HG03521 (cell line): ENCODE measurements around the gene DMPK.
A peak's percentile ranks its signal among the peaks of the same experiment; 100 is the strongest.

Source experiments
- ATAC-seq: cut with Tn5 transposase; IDR thresholded peaks from one replicate; pipeline ENCODE4 v1.9.1; 2021; ENCODE audit warnings: mild to moderate bottlenecking, moderate library complexity; ENCODE audit not compliant: unreplicated experiment

Gene DMPK

GRCh38 chr19:45770192-45771101, 11.8 kb downstream of the DMPK start:
- ATAC-seq, result peak; percentile 42

DNA sequence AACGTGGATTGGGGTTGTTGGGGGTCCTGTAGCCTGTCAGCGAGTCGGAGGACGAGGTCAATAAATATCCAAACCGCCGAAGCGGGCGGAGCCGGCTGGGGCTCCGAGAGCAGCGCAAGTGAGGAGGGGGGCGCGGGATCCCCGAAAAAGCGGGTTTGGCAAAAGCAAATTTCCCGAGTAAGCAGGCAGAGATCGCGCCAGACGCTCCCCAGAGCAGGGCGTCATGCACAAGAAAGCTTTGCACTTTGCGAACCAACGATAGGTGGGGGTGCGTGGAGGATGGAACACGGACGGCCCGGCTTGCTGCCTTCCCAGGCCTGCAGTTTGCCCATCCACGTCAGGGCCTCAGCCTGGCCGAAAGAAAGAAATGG, 12.5 kb downstream of the DMPK start:
- no peak for ATAC-seq

GRCh38 chr19:45768984-45769782, 13.1 kb downstream of the DMPK start, which contains the start of gene SIX5:
TSS of gene SIX5 (minus strand) at chr19:45769252. CDS start at chr19:45768844, 408 bp downstream.
- ATAC-seq, result peak; percentile 66

DNA sequence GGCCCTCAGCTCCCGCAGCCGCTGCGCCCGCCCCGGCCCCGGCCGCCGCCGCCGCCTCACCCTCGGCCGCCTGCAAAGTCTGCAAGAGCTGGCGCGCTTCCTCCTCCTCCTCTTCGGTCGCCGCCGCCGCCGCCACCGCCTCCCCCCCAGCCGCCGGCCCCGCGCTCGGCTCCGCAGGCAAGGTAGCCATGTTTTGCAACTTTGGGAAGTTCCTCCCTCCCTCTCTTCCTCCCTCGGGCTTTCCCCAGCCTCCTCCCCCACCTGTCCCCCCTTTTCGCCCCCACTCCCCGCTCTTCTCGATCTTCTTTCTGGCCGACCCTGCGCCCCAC, 13.7 kb downstream of the DMPK start:
- no peak for ATAC-seq

GRCh38 chr19:45767881-45768654, 14.2 kb downstream of the DMPK start:
- ATAC-seq, result no peak

DNA sequence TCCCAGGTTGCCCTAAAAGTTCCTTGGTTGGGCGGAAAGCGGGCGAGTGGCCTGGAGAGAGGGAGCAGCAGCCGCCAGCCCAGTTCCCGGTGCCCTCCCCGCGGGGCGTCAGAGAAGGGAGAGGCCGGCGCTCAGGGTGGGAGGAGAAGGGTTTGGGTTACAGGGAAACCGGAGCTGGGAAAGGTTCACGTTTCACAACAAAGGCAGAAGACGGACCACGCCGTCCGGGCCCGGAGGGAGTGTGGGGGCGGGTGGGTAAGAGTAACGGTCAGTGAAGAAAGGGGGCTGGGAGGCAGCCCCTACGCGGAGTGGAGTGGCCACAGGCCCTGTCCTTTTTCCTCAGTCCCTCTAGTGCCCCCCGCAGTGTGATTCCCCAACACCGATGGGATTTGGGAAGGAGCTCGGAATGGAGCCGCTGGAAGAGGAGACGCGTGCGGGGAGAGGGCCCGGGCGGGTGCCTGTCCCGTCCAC, 14.8 kb downstream of the DMPK start:
- ATAC-seq, result no peak

DNA sequence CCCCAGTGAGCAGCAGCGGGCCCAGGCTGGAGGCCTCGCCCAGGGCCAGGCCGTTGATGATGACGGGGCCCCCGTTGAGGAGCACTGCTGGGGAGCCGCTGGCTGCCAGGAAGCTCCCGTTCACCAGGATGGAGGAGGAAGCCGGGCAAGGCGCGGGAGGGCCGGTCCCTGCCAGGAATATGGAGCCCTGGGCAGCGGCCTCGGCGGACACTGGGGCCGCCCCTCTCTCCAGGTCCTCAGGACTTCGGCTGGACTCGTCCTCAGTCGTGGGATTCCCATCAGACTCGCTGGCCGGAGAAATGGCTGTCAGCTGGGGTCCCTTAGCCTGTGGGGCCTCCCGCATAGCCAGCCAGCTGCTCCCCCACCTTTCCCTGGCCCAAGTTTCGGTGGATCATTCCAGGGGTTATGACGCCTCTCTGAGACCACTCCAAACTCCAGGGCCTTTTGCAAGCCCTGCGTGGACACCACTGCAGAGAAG, 15.4 kb downstream of the DMPK start:
- no peak for ATAC-seq

GRCh38 chr19:45766296-45766868, 15.9 kb downstream of the DMPK start:
- no peak for ATAC-seq

GRCh38 chr19:45765702-45766295, 16.5 kb downstream of the DMPK start:
- no peak for ATAC-seq

DNA sequence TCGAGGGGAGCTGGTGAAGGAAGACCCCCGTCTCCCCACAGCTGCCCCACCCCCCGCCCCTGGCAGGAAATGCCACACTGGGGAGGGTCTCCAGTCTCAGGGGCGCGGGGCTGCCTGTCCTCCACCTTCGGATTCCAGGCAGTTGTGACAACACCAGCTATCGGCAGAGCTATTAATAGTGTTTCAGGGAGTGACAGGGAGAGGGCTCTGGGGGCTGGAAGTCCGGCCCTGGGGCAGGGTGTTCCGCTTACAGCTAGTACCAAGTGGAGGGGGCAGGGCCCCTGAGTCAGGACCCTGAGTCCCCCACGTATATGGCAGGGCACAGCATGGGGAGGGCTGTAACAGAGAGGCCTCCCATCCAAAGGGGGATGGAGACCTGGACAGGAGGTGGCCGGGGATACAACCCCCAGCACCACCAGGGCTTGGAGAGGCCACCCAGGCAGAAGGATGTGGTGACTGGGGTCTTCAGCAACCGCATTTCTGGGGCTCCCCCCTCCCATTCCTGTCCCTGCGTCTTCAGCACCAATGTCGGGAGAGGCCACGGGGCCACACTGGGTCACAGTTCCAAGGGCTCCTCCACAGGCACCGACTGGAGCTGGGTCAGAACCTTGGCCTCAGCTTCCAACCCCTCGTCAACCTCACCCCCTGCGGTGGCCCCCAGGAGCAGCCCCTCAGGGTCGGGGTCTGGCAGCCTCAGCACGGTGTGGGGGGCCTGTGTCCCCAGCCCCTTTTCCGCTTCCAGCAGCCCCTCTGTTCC, 17.2 kb downstream of the DMPK start:
- no peak for ATAC-seq

- ATAC-seq, result no peak
Measured at GRCh38 chr19:45764475-45764874, 17.8 kb downstream of the DMPK start.

GRCh38 chr19:45763691-45764294, 18.5 kb downstream of the DMPK start:
- no peak for ATAC-seq

DNA sequence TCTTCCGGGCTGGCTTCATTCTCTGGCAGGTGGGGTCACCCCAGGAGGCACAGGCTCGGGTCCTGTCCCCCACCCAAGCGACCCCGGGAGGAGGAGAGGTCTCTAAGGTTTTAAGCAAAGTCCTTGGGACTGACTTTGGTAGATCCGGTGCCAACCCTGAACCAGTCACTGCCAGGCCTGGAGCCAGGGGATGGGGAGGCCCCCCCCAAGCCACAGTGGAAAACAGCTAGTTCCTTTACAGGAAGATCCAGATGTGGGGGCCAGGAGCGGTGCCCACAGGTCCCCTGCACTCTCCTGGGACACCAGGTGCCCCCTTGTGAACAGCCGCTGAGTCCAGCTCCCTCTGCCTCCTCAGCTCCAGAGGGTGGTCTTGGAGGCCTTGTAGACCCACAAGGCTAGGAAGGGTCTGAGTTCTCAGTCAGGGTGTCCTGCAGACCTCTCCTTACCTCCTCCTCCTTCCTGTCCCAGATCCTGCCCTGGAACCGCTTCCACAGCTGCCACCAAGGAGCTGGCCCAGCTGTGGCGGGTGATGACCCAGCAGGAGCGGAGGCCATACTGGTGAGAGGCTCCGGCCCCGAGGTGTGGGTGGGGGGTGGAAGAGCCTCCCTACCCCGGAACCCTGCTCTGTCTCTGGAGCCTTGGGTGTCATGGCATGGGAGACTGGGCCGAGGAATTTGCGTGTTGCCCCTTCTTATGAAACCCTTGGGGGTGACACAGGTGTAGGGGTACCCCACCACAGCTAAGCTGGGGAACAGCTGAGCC, 19.2 kb downstream of the DMPK start:
- no peak for ATAC-seq

DNA sequence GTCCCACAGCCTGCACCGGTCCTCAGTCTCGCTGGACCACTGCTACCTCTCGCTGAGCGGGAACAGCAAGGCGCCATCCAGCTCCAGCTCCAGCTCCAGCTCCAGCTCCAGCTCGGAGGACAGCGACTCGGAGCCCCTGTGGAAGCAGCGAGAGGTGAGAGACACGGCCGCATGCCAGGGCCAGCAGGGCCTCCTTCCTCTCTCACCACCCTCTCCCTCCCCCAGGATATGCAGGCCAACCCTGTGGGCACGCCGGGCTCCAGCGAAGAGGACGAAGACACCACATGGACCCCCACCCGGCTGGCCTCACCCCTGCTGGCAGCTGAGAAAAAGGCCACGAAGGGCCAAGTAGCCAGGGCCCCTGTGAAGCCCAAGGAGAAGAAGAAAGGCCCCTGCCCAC, 20.6 kb downstream of the DMPK start:
- no peak for ATAC-seq

DNA sequence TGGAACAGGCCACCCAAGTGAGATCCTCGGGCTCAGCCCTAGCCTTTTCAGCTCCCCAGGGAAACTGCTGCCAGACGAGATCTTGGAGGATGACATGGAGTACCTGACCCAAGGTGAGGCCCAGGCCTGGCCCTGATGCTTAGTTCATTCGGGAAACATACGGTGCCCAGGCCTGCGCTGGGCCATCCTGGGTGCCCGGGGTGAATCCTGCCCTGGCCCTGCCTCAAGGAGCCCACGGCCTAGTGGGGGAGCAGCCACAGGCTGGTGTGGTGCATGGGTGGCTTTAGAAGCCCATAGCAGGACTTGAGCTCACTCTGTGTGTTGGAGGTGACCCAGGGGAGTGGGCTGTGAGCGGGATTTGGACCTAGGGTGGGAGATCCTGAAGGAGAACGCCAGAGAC, 23.4 kb downstream of the DMPK start:
- no peak for ATAC-seq

GRCh38 chr19:45757695-45758094, 24.6 kb downstream of the DMPK start:
- ATAC-seq, result no peak

DNA sequence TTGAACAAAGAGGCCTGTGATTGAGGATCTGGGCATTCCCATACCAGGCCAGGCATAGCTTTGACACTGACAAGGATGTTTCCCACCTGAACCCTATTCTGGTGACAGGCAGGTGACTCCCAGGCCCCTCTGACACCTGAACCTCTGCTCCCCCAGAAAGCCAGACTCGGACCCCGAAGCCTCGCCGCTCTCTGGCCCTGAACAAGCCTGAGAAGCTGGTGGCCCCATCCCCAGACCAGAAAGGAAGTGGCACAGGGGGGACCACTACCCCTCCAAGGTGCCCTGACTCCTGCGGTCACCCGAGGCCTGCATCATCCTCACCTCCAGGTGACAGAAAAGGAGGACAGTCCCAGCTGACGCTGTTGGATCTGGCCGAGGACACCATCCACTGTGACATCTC, 28.0 kb downstream of the DMPK start:
- no peak for ATAC-seq

DNA sequence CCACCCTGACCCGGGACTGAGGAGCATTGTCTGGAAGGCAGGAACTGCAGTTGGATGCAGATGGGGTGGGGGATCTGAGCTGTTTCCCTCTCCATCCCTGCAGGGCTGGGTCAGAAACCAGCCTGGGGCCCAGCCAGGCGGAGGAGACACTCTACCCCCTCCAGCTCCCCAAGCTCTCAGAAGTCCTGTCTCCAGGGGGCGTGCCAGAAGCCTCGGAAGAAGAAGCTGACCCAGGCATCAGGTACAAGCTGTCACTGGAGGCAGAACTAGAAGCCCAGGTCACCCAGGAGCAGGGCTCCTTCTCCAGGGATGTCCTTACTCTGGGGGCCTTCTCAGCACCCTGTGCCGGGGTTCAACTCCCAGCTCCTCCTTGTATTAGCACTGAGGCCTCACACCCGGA, 28.7 kb downstream of the DMPK start:
- no peak for ATAC-seq
